Breast epithelium (tissue), 4 donors: ENCODE results near the gene LCE1F. TPM values are rescaled to one million over a fixed set of nuclear protein-coding genes. Genes with fewer than 3 reads are reported as not detected.

Experiments
- DNase-seq, 2 donors: peaks; one replicate each; pipeline ENCODE4 v3.0.0-alpha.2; 2019; ENCODE audit warnings: low spot score in 2 of 2
- H3K27ac ChIP-seq, 2 donors: fragments of 200-600 bp; sonication (generic) in 1 of 2; one replicate each; pipeline ENCODE4 v1.5.1; 2016 to 2019; ENCODE audit warnings: mild to moderate bottlenecking in 1 of 2
- H3K27me3 ChIP-seq, 2 donors: fragments of 200-600 bp; sonication (generic) in 1 of 2; one replicate each; pipeline versions ENCODE4 v1.5.1 to v1.6.0; 2017 to 2019; ENCODE audit warnings: control low read depth in 1 of 2, mild to moderate bottlenecking in 1 of 2
- H3K36me3 ChIP-seq: fragments of 200-600 bp; one replicate; pipeline ENCODE4 v1.5.1; 2019
- H3K4me1 ChIP-seq, 2 donors: fragments of 200-600 bp; sonication (generic); one replicate each; pipeline ENCODE4 v1.5.1; 2016 to 2019; ENCODE audit warnings: control low read depth in 1 of 2
- H3K4me3 ChIP-seq, 3 donors: fragments of 200-600 bp; sonication (generic); 1 replicate in 2 of 3; 2 replicates in 1 of 3; pipeline ENCODE4 v1.5.1; 2016 to 2019; ENCODE audit warnings: mild to moderate bottlenecking in 3 of 3, moderate library complexity in 2 of 3
- H3K9me3 ChIP-seq, 2 donors: fragments of 200-600 bp; sonication (generic) in 1 of 2; one replicate each; pipeline ENCODE4 v1.5.1; 2016 to 2019; ENCODE audit warnings: control low read depth in 1 of 2
- CTCF ChIP-seq, 3 donors: fragments of 450-650 bp; IDR thresholded peaks; one replicate each; pipeline ENCODE4 v1.5.1; 2016 to 2017; ENCODE audit warnings: antibody characterized with exemption in 3 of 3, mild to moderate bottlenecking in 3 of 3, moderate library complexity in 3 of 3
- POLR2A ChIP-seq: fragments of 450-650 bp; IDR thresholded peaks from one replicate; pipeline ENCODE4 v1.6.1; 2016; ENCODE audit warnings: antibody characterized with exemption, mild to moderate bottlenecking, moderate library complexity
- POLR2AphosphoS5 ChIP-seq, 3 donors: sonication (generic); formaldehyde crosslinking; IDR thresholded peaks; one replicate each; pipeline ENCODE4 v1.6.1; 2017; ENCODE audit warnings: antibody characterized with exemption in 3 of 3
- intact Hi-C: fragments of 100-400 bp; cut with DNase I; formaldehyde crosslinking; loops from one replicate; pipeline ENCODE4 v1.15.1; 2023; ENCODE audit warnings: low total_unique reads
- total RNA-seq, 3 donors: library from RNA; depleted of rRNA; stranded (reverse); fragments of >200 nt; gene quantifications; one replicate each; pipeline ENCODE4 v1.1.0, GENCODE V29; 2016

Gene LCE1F
- total RNA-seq, 3 donors from 2014 or later, result not detected

GRCh38 chr1:152776361-152776760 lies 1.4 kb downstream of the LCE1F start:
- Histone ChIP-seq H3K36me3 (peaks cover 3% of the 10 kb centered on the region), H3K9me3 (no peaks in the 10 kb centered on the region), H3K4me1 (no peaks in the 10 kb centered on the region), H3K4me3 (no peak overlapping the region), H3K27ac (no peak overlapping the region), H3K27me3 (no peaks in the 10 kb centered on the region)
- no peak for TF ChIP-seq POLR2AphosphoS5 (IDR thresholded peaks at IDR 0.05)
- TF ChIP-seq POLR2A, result no peak
- no peak for TF ChIP-seq CTCF (IDR thresholded peaks at IDR 0.05)
- intact Hi-C loops, result no loop called here
- no peak for DNase-seq

- Histone ChIP-seq H3K36me3 (peaks cover 3% of the 10 kb centered on the region), H3K27ac (no peak overlapping the region), H3K9me3 (no peaks in the 10 kb centered on the region), H3K4me3 (no peak overlapping the region), H3K4me1 (no peaks in the 10 kb centered on the region), H3K27me3 (no peaks in the 10 kb centered on the region)
- TF ChIP-seq CTCF (IDR thresholded peaks at IDR 0.05) (no peak), POLR2AphosphoS5 (IDR thresholded peaks at IDR 0.05) (no peak)
- DNase-seq, result no peak
- intact Hi-C loops, result no loop called here
Observed at GRCh38 chr1:152777510-152778137, 2.7 kb downstream of the LCE1F start.

- no peak for DNase-seq
- intact Hi-C loops, result no loop called here
- Histone ChIP-seq H3K4me1 (no peaks in the 10 kb centered on the region), H3K27ac (no peak overlapping the region), H3K36me3 (peaks cover 3% of the 10 kb centered on the region), H3K4me3 (no peak overlapping the region), H3K27me3 (peaks cover 0 to 4% of the 10 kb centered on the region in 2 donors), H3K9me3 (no peaks in the 10 kb centered on the region)
- no peak for TF ChIP-seq POLR2A
- no peak for TF ChIP-seq POLR2AphosphoS5 (IDR thresholded peaks at IDR 0.05)
- TF ChIP-seq CTCF (IDR thresholded peaks at IDR 0.05), result no peak
Observed at GRCh38 chr1:152783095-152783494, 8.2 kb downstream of the LCE1F start.

GRCh38 chr1:152786077-152786476 lies 11.1 kb downstream of the LCE1F start, which contains the start of gene LCE1E:
Gene LCE1E (plus strand): TSS chr1:152786257. CDS start chr1:152787300, 1,043 bp downstream.
- Histone ChIP-seq H3K9me3 (no peaks in the 10 kb centered on the region), H3K27ac (no peak within 1 kb of the TSS), H3K36me3 (no peaks in the 10 kb centered on the region), H3K4me3 (no peak within 1 kb of the TSS), H3K27me3 (peaks cover 0 to 4% of the 10 kb centered on the region in 2 donors), H3K4me1 (no peaks in the 10 kb centered on the region)
- intact Hi-C loops, result no loop called here
- DNase-seq, result no peak
- TF ChIP-seq POLR2AphosphoS5 (IDR thresholded peaks at IDR 0.05) (no peak), POLR2A (no peak), CTCF (IDR thresholded peaks at IDR 0.05) (no peak)

GRCh38 chr1:152795686-152796085 lies 20.7 kb downstream of the LCE1F start:
- Histone ChIP-seq H3K9me3 (no peaks in the 10 kb centered on the region), H3K4me1 (no peaks in the 10 kb centered on the region), H3K36me3 (no peaks in the 10 kb centered on the region), H3K27me3 (no peaks in the 10 kb centered on the region), H3K4me3 (no peak overlapping the region), H3K27ac (no peak overlapping the region)
- intact Hi-C loops, result no loop called here
- TF ChIP-seq POLR2AphosphoS5 (IDR thresholded peaks at IDR 0.05) (no peak), CTCF (IDR thresholded peaks at IDR 0.05) (no peak)
- no peak for DNase-seq
